ENCODE data around the gene EXO1.

EXO1 gene

DNA sequence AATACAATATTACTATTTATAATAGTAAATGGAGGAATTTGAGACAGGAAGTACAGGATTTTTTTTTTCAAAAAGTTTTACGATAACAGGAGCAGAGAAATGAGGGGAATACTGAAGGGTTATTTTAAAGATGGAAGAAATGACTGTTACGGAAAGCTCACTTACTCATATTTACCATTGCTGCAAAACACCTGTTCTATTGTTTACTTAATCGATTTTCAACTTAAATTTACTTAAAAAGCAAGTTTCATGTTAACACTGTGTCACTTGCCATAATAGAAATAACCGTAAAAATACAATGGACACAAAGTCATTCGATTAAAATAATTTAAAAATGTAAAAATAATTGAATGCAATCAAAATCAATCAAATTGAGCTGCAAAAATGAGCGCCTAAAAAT is 3.4 kb upstream of the EXO1 start:
- ATAC-seq (ENCODE audit: low read depth) (no peak), DNase-seq (ENCODE audit: low spot score) (no peak)
- TF ChIP-seq, protein P1, sequence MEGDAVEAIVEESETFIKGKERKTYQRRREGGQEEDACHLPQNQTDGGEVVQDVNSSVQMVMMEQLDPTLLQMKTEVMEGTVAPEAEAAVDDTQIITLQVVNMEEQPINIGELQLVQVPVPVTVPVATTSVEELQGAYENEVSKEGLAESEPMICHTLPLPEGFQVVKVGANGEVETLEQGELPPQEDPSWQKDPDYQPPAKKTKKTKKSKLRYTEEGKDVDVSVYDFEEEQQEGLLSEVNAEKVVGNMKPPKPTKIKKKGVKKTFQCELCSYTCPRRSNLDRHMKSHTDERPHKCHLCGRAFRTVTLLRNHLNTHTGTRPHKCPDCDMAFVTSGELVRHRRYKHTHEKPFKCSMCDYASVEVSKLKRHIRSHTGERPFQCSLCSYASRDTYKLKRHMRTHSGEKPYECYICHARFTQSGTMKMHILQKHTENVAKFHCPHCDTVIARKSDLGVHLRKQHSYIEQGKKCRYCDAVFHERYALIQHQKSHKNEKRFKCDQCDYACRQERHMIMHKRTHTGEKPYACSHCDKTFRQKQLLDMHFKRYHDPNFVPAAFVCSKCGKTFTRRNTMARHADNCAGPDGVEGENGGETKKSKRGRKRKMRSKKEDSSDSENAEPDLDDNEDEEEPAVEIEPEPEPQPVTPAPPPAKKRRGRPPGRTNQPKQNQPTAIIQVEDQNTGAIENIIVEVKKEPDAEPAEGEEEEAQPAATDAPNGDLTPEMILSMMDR (IDR thresholded peaks at IDR 0.05; ENCODE audit: poor library complexity, severe bottlenecking) = no peak
- H3K27ac ChIP-seq (ENCODE audit: poor library complexity, severe bottlenecking) = no peak overlapping the region
- no peak overlapping the region for H3K4me3 ChIP-seq (ENCODE audit: severe bottlenecking)
- H3K36me3 ChIP-seq (ENCODE audit: low read depth) = peaks cover 8% of the 10 kb centered on the region; the same call in 1 of the 2 replicates
- H3K27me3 ChIP-seq (ENCODE audit: insufficient read depth, poor library complexity, severe bottlenecking) = no peaks in the 10 kb centered on the region
- H3K9me3 ChIP-seq (ENCODE audit: severe bottlenecking) = no peaks in the 10 kb centered on the region
- H3K4me1 ChIP-seq (ENCODE audit: insufficient read depth, poor library complexity, severe bottlenecking) = peaks cover 2% of the 10 kb centered on the region

DNA sequence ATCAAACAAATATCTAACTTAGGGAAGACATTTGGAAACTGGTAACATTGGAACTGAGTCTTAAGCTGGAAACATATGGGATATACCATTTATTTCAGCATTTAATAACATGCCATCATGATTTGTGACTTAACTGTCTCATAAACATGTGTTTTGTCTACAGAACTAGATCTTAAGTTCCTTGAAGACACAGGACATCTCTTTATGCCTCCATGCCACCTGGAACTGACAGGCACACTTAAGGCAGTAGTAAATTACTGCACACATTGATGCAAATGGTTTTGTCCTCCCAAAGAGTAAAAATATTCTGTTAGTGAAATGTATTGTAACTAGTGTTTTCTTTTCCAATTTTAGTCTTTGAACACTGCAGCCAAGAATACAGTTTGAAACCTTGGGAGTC is 1.6 kb upstream of the EXO1 start:
- ATAC-seq (ENCODE audit: low read depth) (no peak), DNase-seq (ENCODE audit: low spot score) (no peak)
- H3K27me3 ChIP-seq (ENCODE audit: insufficient read depth, poor library complexity, severe bottlenecking) = no peaks in the 10 kb centered on the region
- no peak overlapping the region for H3K27ac ChIP-seq (ENCODE audit: poor library complexity, severe bottlenecking)
- peaks cover 3% of the 10 kb centered on the region for H3K4me1 ChIP-seq (ENCODE audit: insufficient read depth, poor library complexity, severe bottlenecking)
- peaks cover 15% of the 10 kb centered on the region for H3K36me3 ChIP-seq (ENCODE audit: low read depth)
- TF ChIP-seq, protein P1 (IDR thresholded peaks at IDR 0.05; ENCODE audit: poor library complexity, severe bottlenecking) = no peak
- no peak overlapping the region for H3K4me3 ChIP-seq (ENCODE audit: severe bottlenecking)
- H3K9me3 ChIP-seq (ENCODE audit: severe bottlenecking) = no peaks in the 10 kb centered on the region

DNA sequence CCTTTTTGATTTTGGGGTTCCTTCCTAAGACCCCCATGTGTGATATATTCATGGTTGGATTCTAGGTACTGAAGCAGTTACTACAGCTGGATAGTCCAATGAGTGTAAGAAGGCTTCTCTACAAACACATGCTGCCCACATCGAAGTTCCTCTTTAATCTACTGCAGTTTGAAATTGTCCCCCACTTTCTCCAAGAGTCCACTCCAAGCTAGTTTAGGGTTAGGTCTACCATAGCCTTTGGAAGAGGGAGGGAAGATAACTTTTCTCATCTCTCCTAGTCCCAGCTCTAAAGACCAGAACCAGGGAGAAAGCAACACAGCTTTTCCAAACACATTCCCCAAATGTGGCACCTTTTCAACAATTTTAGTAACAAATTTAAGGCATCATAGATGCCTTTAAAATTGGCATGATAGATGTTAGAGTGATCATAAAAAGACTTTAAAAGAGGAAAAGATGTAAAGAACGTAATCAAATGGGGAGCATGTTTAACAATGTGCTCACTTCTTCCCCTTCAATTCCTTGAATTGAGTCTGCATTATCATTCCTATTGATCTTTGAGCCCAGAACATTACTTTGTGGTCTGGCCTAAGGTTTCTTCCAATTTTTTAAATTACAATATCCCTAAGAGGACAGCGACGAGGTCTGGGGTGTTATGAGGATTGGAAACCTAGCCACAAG is 1.0 kb upstream of the EXO1 start:
- TF ChIP-seq, protein P1 (IDR thresholded peaks at IDR 0.05; ENCODE audit: poor library complexity, severe bottlenecking) = no peak
- ATAC-seq (ENCODE audit: low read depth) (no peak), DNase-seq (ENCODE audit: low spot score) (no peak)
- Histone ChIP-seq H3K9me3 (ENCODE audit: severe bottlenecking) (no peaks in the 10 kb centered on the region), H3K27me3 (ENCODE audit: insufficient read depth, poor library complexity, severe bottlenecking) (no peaks in the 10 kb centered on the region), H3K36me3 (ENCODE audit: low read depth) (peaks cover 21% of the 10 kb centered on the region), H3K4me1 (ENCODE audit: insufficient read depth, poor library complexity, severe bottlenecking) (peaks cover 3% of the 10 kb centered on the region), H3K27ac (ENCODE audit: poor library complexity, severe bottlenecking) (peak overlapping the region; percentile 84), H3K4me3 (ENCODE audit: severe bottlenecking) (peak overlapping the region; percentile 57)

DNA sequence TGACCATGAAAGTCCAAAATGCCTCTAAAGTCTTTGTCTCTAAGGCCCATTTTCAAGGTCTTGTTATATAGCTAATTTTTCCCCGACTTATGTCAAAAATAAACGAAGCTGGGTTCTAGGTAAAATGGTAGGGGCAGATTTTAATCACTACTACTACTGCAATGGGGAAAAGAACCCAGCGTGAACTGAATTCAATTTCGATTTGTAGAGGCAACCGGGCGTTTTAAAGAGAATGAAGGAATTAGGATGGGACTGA is 536 bp upstream of the EXO1 start:
- no peaks in the 10 kb centered on the region for H3K27me3 ChIP-seq (ENCODE audit: insufficient read depth, poor library complexity, severe bottlenecking)
- H3K27ac ChIP-seq (ENCODE audit: poor library complexity, severe bottlenecking) = peak overlapping the region; percentile 84
- DNase-seq (ENCODE audit: low spot score) = no peak
- peaks cover 24% of the 10 kb centered on the region for H3K36me3 ChIP-seq (ENCODE audit: low read depth)
- peak overlapping the region; percentile 57 for H3K4me3 ChIP-seq (ENCODE audit: severe bottlenecking)
- peaks cover 3% of the 10 kb centered on the region for H3K4me1 ChIP-seq (ENCODE audit: insufficient read depth, poor library complexity, severe bottlenecking)
- H3K9me3 ChIP-seq (ENCODE audit: severe bottlenecking) = no peaks in the 10 kb centered on the region
- TF ChIP-seq, protein P1 (IDR thresholded peaks at IDR 0.05; ENCODE audit: poor library complexity, severe bottlenecking) = no peak
- ATAC-seq (ENCODE audit: low read depth) = no peak

DNA sequence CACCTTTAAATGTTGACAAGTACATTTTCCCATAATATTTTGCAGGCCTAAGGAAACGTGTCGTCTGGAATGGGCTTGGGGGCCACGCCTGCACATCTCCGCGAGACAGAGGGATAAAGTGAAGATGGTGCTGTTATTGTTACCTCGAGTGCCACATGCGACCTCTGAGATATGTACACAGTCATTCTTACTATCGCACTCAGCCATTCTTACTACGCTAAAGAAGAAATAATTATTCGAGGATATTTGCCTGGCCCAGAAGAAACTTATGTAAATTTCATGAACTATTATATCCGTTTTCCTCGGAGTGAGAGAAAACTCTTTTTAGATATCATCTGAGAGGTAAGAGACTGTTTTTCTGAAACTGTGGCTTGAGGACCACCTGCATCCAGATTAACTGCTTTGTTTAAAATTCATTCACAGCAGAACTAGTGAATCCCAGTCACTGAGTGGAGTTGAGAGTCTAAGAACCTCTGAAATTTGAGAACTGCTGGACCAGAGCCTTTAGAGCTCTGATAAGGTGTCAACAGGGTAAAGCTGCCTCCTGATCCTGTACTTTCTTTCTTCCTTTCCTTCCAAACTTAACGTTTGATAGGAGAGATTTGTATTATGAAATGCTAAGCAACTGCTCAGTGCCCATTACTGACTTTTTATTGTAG is 811 bp downstream of the EXO1 start:
- Histone ChIP-seq H3K27ac (ENCODE audit: poor library complexity, severe bottlenecking) (peak overlapping the region; percentile 84), H3K4me1 (ENCODE audit: insufficient read depth, poor library complexity, severe bottlenecking) (peaks cover 3% of the 10 kb centered on the region), H3K36me3 (ENCODE audit: low read depth) (peaks cover 32% of the 10 kb centered on the region), H3K4me3 (ENCODE audit: severe bottlenecking) (peak overlapping the region; percentile 57), H3K27me3 (ENCODE audit: insufficient read depth, poor library complexity, severe bottlenecking) (no peaks in the 10 kb centered on the region), H3K9me3 (ENCODE audit: severe bottlenecking) (no peaks in the 10 kb centered on the region)
- DNase-seq (ENCODE audit: low spot score) (no peak), ATAC-seq (ENCODE audit: low read depth) (peak; percentile 15; the same call in 2 of the 3 replicates)
- TF ChIP-seq, protein P1 (IDR thresholded peaks at IDR 0.05; ENCODE audit: poor library complexity, severe bottlenecking) = no peak

Data from RWPE2 (cell line).